GM21381 (cell line): ENCODE data around the gene WDR49.

Experiments used
- ATAC-seq: cut with Tn5 transposase; IDR thresholded peaks from one replicate; pipeline ENCODE4 v1.9.1; 2021; ENCODE audit warnings: mild to moderate bottlenecking, moderate library complexity; ENCODE audit not compliant: unreplicated experiment

The WDR49 gene

GRCh38 chr3:167491621-167492020 lies 162.1 kb downstream of the WDR49 start:
- no peak for ATAC-seq

DNA sequence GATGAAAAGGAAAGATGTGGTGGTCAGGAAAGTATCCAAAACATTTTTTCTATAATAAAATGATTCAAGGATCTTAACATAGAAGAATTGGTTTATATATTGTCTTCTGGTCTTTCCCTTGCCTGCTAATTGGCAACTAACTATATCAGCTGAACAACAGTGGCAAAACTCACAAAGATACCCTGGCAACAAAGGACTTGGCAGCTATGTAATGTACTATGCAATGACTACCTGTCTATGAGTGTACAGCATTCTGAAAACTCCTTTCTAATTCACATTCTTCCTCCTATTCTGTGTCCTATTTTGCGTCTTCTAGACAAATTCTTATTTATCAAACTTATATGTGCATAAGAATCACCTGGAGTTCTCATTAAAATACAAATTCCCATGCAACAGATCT lies 164.2 kb downstream of the WDR49 start:
- no peak for ATAC-seq

DNA sequence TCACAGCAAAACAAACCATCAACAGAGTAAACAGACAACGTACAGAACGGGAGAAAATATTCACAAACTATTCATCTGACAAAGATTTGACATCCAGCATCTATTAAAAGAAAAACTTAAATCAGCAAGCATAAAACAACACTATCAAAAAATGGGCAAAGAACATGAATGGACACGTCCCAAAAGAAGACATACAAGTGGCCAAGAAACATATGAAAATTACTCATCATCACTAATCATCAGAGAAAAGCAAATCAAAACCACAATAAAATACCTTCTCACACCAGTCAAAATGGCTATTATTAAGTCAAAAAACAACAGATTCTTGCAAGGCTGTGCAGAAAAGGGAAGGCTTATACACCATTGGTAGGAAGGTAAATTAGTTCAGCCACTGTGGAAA lies 166.2 kb downstream of the WDR49 start:
- ATAC-seq, result no peak

GRCh38 chr3:167484551-167484950 lies 169.2 kb downstream of the WDR49 start:
- ATAC-seq, result no peak

GRCh38 chr3:167483708-167484475 lies 169.8 kb downstream of the WDR49 start:
- ATAC-seq, result no peak

- no peak for ATAC-seq
Observed at GRCh38 chr3:167481164-167481563, 172.6 kb downstream of the WDR49 start.

DNA sequence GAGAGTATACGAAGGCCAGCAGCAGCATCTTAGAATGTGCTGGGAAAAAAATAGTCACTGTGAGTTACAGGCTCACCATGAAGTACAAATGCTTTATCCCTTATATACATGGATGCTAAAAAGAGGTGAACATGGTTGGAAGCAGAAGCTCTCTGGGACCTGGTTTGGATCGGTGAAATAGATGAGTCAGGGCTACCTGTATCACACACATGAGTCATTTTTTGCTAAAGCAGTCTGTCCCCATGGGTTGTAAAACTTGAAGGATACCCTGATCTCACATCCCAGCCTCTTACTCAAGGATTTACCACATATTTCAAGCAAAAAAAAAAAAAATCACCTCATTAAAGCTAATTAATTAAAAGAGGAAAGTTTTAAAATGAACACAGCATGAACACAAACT lies 173.0 kb downstream of the WDR49 start:
- ATAC-seq, result no peak

- no peak for ATAC-seq
Observed at GRCh38 chr3:167473863-167474262, 179.9 kb downstream of the WDR49 start, which contains the start of gene SERPINI2. Gene SERPINI2, minus strand, starts transcription at chr3:167474042. Its CDS starts 2,208 bp downstream, at chr3:167471834.

GRCh38 chr3:167469381-167469780 lies 184.4 kb downstream of the WDR49 start:
- ATAC-seq, result no peak

DNA sequence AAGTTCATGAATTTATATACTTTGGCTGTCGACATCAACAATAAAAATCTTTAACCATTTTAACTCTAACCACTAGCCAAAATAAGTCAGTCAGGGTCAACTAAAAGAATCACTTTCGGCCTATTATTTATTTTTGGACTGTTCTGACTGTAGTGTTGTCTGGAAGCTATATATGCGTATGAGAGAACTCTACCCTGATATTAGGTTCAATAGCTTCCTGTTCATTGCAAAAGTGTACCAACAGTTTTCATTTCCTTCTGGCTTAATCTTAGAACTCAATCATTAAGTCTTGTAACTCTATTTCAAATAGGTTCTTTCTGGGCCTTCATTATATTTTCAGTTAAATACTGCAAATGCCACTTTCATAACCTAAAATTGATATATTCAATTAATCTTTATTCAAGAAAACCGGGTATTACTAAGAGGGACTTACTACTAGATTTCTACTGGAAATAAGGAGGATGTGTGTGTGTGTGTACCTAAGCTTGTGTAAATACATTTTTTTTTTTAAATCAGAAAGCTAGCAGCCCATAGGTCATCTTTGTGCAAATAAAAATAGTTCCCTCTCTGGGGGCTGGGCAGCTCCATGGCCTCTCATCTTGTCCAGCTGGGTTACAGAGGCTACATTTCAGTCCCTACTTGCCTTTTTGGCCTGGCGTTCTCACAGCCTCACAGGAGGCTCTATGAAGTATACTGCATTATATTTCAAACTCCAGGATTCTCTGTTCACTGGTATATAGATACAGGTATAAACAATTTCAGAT lies 185.7 kb downstream of the WDR49 start:
- ATAC-seq, result no peak

DNA sequence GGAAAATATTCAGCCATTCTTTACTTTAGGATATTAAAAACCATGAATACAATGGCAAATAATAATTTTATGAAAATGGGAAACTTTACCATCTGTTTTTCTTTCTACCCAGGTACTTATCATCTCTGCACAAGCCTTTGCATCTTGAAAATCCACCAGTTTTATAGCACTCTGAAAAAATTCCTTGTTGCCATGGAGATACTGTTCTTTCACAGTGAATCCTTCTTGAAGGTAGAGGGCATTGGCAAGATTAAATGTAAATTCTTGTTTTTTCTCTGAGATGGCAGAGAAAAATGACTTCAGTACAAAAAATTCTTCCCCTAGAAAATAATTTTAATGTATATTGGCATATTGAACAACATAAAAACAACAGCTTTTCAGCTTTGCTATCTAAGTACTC lies 186.8 kb downstream of the WDR49 start:
- ATAC-seq, result no peak

- no peak for ATAC-seq
Observed at GRCh38 chr3:167456157-167456799, 197.5 kb downstream of the WDR49 start.

DNA sequence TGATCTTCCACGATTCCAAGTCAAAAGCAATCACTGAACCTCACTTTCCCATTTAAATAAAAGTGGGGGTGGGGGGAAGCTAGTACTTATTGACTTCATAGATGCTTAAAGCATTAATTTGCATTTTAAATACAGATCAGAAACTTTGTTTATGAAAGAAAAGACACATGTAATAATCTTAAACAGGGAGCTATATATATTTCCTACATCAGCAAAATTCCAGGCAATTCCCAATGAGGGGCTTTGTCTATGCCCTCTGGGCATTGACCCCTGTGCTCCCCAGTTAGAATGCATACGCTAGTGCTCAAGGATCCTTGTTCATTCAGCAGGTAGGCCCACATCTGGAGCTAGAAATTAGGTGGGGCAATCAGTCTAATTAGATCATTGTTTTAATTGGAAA lies 199.9 kb downstream of the WDR49 start:
- ATAC-seq, result no peak

DNA sequence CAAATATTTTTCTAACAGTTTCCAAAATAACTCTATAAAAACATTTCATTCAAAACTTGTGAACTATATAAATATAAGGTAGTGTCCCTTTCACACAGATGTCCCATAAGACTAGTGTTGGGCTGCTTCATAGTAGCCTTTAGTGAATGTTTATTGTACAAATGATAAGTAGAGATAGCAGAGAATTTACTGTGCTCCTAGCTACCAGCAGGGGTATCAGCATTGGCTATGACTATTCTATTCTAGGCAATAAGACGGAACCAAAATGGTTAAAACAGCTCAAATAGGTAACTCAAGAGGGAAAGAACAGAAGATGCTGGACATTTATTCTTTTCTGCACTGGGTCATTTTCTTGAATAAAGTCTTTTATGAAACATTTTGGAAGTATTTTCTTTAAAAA lies 202.5 kb downstream of the WDR49 start:
- ATAC-seq, result no peak

GRCh38 chr3:167450675-167451074 lies 203.1 kb downstream of the WDR49 start:
- ATAC-seq, result no peak

DNA sequence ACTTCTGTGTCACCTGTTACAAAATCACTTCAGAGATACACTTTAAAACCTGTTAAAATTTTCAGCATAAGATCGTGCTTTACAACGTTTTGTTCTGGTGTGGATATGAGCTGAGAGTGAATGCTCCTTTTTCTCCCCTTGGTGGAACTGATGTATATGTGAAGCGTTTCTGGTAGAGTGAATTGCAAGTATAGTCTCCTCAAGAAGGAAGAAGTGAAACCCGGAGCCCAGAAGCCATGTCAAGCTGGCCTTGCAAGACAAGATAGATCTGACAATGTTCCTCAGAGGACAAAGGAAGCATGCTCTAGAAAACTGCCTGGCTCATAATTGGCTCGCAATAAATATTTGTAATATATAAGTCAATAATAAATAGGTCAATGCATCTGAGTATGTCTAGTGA lies 203.5 kb downstream of the WDR49 start:
- ATAC-seq, result no peak

DNA sequence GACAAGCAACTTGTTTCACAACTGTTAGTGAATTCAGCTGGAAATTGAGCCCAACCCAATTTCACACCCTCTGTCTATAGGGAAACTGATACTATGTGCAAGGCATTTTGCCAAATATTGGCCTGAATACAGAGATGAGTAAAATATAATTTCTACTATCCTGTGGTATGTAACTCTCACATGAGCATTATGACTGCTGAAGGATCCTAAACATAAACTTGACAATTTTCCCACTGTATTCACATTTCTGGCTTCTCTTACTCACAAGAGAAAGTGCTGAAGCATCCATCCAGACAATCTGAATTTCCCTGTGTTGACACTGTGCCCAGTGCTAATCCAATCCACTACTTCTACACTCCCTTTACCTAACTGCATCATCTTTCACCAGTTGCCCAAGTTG lies 208.3 kb downstream of the WDR49 start:
- ATAC-seq, result no peak

- ATAC-seq, result no peak
Observed at GRCh38 chr3:167441256-167441655, 212.5 kb downstream of the WDR49 start.

DNA sequence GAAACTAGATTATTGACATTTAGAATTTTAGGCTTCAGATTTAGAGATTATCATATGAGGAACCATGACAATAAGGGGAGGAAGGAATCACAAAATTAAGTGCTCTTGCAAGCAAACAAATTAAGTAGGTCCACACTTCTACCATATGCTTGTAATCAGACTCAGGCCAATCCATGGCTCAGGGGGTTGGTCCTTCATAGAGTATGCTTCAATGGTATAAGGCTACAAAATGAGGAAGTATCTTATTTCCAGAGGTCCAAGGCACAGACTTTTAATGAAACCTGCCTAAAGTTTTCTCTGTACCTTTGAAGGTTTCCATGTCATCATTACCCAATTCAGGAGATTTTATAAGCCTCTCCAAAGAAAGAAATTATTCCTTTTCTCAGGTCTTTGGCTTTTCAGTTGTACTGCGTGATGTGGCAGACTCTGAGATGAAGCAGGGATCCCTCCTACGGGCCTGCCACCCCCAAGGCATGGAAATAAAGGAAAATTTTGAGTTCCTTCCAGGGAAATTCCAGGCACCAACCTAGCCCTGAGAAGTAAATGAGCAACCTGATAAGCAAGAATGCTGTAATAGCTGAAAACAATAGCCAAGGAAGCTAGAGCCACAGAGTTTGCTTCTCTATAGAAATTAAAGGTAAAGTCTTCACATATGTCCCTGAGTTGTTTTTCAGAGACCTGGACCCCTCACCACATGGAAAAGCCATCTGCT lies 216.2 kb downstream of the WDR49 start:
- no peak for ATAC-seq
